ENCODE measurements around the gene ZBTB25.

The ZBTB25 gene

GRCh38 chr14:64439141-64439540 is 64.5 kb downstream of the ZBTB25 start:
- no peak for DNase-seq

- DNase-seq = peak; percentile 95
Observed at GRCh38 chr14:64438181-64438841, 65.3 kb downstream of the ZBTB25 start.

GRCh38 chr14:64434528-64434927 is 69.1 kb downstream of the ZBTB25 start:
- no peak for DNase-seq

GRCh38 chr14:64423987-64424386 is 79.7 kb downstream of the ZBTB25 start:
- DNase-seq = peak; percentile 71

GRCh38 chr14:64422756-64423155 is 80.9 kb downstream of the ZBTB25 start:
- DNase-seq = no peak

- DNase-seq = no peak
Observed at GRCh38 chr14:64422005-64422404, 81.6 kb downstream of the ZBTB25 start.

GRCh38 chr14:64421166-64421565 is 82.5 kb downstream of the ZBTB25 start:
- DNase-seq = peak; percentile 70

- no peak for DNase-seq
Observed at GRCh38 chr14:64419003-64419402, 84.6 kb downstream of the ZBTB25 start.

- no peak for DNase-seq
Observed at GRCh38 chr14:64417771-64418125, 85.9 kb downstream of the ZBTB25 start.

GRCh38 chr14:64417055-64417770 is 86.4 kb downstream of the ZBTB25 start:
- peak; percentile 5 for DNase-seq

GRCh38 chr14:64416348-64416932 is 87.2 kb downstream of the ZBTB25 start:
- DNase-seq = no peak

GRCh38 chr14:64412237-64412636 is 91.4 kb downstream of the ZBTB25 start:
- no peak for DNase-seq

GRCh38 chr14:64411001-64411400 is 92.6 kb downstream of the ZBTB25 start:
- no peak for DNase-seq

GRCh38 chr14:64410084-64410774 is 93.4 kb downstream of the ZBTB25 start:
- peak; percentile 32 for DNase-seq

GRCh38 chr14:64409126-64409920 is 94.3 kb downstream of the ZBTB25 start:
- DNase-seq = no peak

GRCh38 chr14:64407329-64407728 is 96.3 kb downstream of the ZBTB25 start:
- DNase-seq = no peak

GRCh38 chr14:64405295-64405694 is 98.3 kb downstream of the ZBTB25 start:
- DNase-seq = no peak

- DNase-seq = no peak
Observed at GRCh38 chr14:64401949-64402348, 101.7 kb downstream of the ZBTB25 start.

- DNase-seq = no peak
Observed at GRCh38 chr14:64400829-64401459, 102.7 kb downstream of the ZBTB25 start.
